ENCODE data around the gene ERCC4.

DNA sequence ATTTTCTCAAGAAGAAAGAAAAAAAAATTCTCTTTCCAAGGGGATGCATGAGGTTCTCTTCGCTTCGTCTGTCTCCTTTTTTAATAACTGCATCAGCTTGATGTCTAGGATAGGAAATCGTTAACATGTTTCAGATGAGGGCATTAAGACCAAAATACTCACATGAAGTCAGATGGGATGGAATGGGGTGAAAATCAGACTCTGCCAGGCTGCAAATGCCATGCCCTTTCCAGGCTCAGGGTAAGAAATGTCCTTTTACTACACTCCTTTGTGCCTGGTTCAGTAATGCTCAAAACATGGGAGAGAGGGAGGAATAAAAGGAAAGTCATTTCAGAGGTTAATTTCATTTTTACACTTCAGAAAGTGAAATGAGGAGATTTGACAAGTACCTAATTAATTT, 21.7 kb upstream of the ERCC4 start:
- TF ChIP-seq, protein P1, sequence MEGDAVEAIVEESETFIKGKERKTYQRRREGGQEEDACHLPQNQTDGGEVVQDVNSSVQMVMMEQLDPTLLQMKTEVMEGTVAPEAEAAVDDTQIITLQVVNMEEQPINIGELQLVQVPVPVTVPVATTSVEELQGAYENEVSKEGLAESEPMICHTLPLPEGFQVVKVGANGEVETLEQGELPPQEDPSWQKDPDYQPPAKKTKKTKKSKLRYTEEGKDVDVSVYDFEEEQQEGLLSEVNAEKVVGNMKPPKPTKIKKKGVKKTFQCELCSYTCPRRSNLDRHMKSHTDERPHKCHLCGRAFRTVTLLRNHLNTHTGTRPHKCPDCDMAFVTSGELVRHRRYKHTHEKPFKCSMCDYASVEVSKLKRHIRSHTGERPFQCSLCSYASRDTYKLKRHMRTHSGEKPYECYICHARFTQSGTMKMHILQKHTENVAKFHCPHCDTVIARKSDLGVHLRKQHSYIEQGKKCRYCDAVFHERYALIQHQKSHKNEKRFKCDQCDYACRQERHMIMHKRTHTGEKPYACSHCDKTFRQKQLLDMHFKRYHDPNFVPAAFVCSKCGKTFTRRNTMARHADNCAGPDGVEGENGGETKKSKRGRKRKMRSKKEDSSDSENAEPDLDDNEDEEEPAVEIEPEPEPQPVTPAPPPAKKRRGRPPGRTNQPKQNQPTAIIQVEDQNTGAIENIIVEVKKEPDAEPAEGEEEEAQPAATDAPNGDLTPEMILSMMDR (IDR thresholded peaks at IDR 0.05; ENCODE audit: low read depth, low read length), result no peak
- TF ChIP-seq POLR2A (IDR thresholded peaks at IDR 0.05; ENCODE audit: extremely low read depth, insufficient read length), result no peak
